Measurements from ENCODE around the gene ROBO3. TPM values are rescaled to one million over a fixed set of nuclear protein-coding genes. Genes with fewer than 3 reads are reported as not detected.

Gene ROBO3
- total RNA-seq, 1 donor from 2014 or later = 10.9 TPM

DNA sequence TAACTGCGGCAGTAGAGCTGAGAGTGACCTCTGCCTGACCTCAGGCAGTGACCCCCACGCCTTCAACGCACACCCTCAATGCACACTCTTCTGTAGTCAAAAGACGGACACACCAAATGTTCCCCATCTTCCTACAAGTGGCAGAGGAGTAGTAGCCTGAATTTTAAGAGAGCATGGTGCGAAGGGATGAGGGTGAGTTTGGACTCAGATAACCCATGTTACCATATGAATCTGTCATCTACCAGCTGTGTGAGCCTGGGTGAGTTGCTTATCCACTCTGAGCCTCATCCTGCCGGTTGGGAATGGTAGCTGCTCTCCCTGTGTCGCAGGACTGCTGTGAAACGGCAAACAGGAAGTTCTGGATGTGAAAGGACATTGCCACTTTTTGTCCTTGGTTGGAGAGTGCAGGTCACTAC is 20.6 kb upstream of the ROBO3 start:
- no peak for DNase-seq (ENCODE audit: low spot score)
- Mint-ChIP-seq H3K27me3 (ENCODE audit: low read depth) (peaks cover 95% of the 10 kb centered on the region), H3K9me3 (ENCODE audit: low read depth) (no peaks in the 10 kb centered on the region), H3K4me1 (ENCODE audit: low read depth) (peaks cover 10% of the 10 kb centered on the region), H3K4me3 (ENCODE audit: unreplicated experiment) (no peak overlapping the region), H3K27ac (ENCODE audit: unreplicated experiment) (no peak overlapping the region), H3K36me3 (ENCODE audit: low read depth) (peaks cover 2% of the 10 kb centered on the region)
- TF ChIP-seq, protein P1, sequence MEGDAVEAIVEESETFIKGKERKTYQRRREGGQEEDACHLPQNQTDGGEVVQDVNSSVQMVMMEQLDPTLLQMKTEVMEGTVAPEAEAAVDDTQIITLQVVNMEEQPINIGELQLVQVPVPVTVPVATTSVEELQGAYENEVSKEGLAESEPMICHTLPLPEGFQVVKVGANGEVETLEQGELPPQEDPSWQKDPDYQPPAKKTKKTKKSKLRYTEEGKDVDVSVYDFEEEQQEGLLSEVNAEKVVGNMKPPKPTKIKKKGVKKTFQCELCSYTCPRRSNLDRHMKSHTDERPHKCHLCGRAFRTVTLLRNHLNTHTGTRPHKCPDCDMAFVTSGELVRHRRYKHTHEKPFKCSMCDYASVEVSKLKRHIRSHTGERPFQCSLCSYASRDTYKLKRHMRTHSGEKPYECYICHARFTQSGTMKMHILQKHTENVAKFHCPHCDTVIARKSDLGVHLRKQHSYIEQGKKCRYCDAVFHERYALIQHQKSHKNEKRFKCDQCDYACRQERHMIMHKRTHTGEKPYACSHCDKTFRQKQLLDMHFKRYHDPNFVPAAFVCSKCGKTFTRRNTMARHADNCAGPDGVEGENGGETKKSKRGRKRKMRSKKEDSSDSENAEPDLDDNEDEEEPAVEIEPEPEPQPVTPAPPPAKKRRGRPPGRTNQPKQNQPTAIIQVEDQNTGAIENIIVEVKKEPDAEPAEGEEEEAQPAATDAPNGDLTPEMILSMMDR (IDR thresholded peaks at IDR 0.05) = no peak

DNA sequence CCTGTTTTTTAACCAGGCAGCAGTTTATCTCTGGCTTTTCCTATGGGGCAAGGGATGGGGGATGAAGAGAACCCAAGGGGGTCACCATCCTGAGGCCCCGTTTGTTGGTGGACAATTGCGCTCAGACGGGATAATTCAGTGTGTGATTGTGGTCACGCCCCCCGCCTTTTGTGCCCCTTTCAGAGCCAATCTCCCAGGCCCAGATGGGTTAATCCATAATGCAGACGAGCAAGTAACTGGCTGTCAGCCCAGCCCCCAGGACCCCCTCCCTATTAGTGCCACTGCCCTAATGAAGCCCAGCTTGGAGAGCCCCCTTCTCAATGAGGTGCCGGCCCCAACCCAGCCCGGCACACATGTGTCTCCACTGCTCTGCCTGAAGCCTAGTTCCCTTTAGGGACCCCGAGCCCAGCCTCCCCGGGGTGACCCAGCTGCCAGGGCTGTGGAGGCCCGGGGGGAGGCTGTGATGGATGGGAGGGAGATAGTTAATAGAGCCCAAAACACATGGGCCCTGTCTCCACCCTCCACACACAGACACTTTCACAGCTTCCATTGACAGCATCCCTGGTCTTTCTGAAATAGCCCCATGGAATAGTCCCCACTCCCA is 19.1 kb upstream of the ROBO3 start:
- peaks cover 5% of the 10 kb centered on the region for H3K9me3 Mint-ChIP-seq (ENCODE audit: low read depth)
- peaks cover 94% of the 10 kb centered on the region for H3K27me3 Mint-ChIP-seq (ENCODE audit: low read depth)
- no peak overlapping the region for H3K4me3 Mint-ChIP-seq (ENCODE audit: unreplicated experiment)
- peaks cover 2% of the 10 kb centered on the region for H3K36me3 Mint-ChIP-seq (ENCODE audit: low read depth)
- peaks cover 3% of the 10 kb centered on the region for H3K4me1 Mint-ChIP-seq (ENCODE audit: low read depth)
- TF ChIP-seq, protein P1 (IDR thresholded peaks at IDR 0.05) = no peak
- DNase-seq (ENCODE audit: low spot score) = no peak
- H3K27ac Mint-ChIP-seq (ENCODE audit: unreplicated experiment) = no peak overlapping the region

DNA sequence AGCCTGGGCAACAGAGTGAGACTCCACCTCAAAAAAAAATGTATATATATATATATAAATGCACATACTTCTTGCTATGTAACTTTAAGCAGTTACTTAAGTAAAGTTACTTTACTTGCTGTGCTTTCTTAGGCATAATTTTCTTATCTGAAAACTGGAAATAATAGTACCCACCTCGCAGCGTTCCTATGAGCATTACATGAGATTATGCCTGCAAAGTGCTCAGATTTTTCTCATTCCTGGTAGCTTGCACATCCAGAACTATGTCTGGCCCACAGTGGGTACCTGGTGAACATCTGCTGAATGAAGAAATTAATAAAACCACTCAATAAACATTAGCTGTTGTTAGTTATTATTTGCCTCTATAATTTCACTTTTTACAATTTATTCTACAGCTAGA is 6.1 kb upstream of the ROBO3 start:
- Mint-ChIP-seq H3K4me3 (ENCODE audit: unreplicated experiment) (no peak overlapping the region), H3K4me1 (ENCODE audit: low read depth) (peaks cover 15% of the 10 kb centered on the region), H3K27me3 (ENCODE audit: low read depth) (peaks cover 34% of the 10 kb centered on the region), H3K36me3 (ENCODE audit: low read depth) (no peaks in the 10 kb centered on the region), H3K27ac (ENCODE audit: unreplicated experiment) (no peak overlapping the region), H3K9me3 (ENCODE audit: low read depth) (no peaks in the 10 kb centered on the region)
- DNase-seq (ENCODE audit: low spot score) = no peak
- TF ChIP-seq, protein P1 (IDR thresholded peaks at IDR 0.05) = no peak

DNA sequence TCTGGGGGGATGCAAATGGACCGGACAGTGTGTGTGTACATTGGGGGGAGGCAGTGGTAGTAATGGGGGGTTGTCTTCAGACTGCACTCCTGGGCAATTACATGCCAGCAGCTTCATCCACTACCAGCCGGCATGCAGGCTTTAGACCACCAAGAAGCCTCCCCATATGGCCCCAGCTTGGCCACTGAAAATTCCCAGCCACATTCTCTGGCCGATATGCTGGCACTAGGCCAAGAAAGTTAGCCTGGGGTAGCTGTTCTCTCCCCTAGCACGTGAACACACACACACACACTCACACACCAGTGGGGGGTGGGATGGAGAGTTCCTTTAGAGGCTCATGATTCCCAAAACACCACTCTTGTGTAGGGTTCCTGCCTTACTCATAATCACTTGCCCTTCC is 3.6 kb upstream of the ROBO3 start:
- Mint-ChIP-seq H3K27me3 (ENCODE audit: low read depth) (peaks cover 54% of the 10 kb centered on the region), H3K27ac (ENCODE audit: unreplicated experiment) (no peak overlapping the region), H3K4me1 (ENCODE audit: low read depth) (peaks cover 28% of the 10 kb centered on the region), H3K4me3 (ENCODE audit: unreplicated experiment) (no peak overlapping the region), H3K9me3 (ENCODE audit: low read depth) (no peaks in the 10 kb centered on the region), H3K36me3 (ENCODE audit: low read depth) (no peaks in the 10 kb centered on the region)
- no peak for DNase-seq (ENCODE audit: low spot score)
- TF ChIP-seq, protein P1 (IDR thresholded peaks at IDR 0.05) = no peak

DNA sequence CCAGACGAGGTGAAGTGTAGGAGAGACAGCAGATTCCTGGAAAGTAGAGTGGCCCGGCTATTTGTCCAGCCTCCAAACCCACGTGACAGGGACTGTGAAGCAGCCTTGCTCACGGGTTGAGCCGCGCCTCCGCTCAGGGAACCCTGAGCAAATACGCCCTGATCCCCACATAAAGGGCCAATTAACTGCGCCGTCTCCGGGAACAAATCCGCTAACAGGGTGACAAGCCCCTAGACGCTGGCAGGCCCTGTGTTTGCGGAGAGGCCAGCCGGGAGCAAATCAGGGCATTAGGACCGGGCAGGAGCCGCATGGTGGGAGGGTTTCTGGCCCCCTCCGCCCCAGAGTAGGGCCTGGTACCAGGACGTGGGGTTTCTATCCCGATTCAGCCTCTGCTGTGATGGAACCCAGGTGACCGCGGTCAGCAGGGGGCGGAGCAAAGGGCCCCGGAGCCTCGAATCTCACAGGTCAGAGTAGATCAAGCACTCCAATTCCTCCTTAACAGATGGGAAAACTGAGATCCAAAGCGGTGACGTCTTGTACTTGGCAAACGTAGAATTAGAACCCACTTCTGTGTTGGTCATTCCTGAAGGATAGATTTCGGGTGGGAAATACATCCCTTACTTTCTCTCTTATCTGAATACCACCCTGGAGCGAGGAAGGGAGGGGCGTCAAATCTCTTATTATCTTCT is 2.0 kb upstream of the ROBO3 start:
- no peak for DNase-seq (ENCODE audit: low spot score)
- no peak overlapping the region for H3K27ac Mint-ChIP-seq (ENCODE audit: unreplicated experiment)
- TF ChIP-seq, protein P1 (IDR thresholded peaks at IDR 0.05) = no peak
- peak overlapping the region; percentile 64 for H3K4me3 Mint-ChIP-seq (ENCODE audit: unreplicated experiment)
- H3K27me3 Mint-ChIP-seq (ENCODE audit: low read depth) = peaks cover 69% of the 10 kb centered on the region
- H3K4me1 Mint-ChIP-seq (ENCODE audit: low read depth) = peaks cover 28% of the 10 kb centered on the region
- H3K9me3 Mint-ChIP-seq (ENCODE audit: low read depth) = no peaks in the 10 kb centered on the region
- no peaks in the 10 kb centered on the region for H3K36me3 Mint-ChIP-seq (ENCODE audit: low read depth)
